Gastroesophageal sphincter (tissue), 3 donors: ENCODE data around the gene PRKG1.

ENCODE experiments used
- CTCF ChIP-seq, 4 experiments: fragments of 200-600 bp in 2 of 4; fragments of 450-650 bp in 2 of 4; sonication (generic) in 1 of 4; IDR thresholded peaks; one replicate each; pipeline ENCODE4 v1.5.1; 2017 to 2019; ENCODE audit warnings: antibody characterized with exemption in 4 of 4, mild to moderate bottlenecking in 2 of 4, moderate library complexity in 2 of 4
- EP300 ChIP-seq: sonication (generic); formaldehyde crosslinking; IDR thresholded peaks from one replicate; pipeline ENCODE4 v1.6.1; 2017; ENCODE audit warnings: antibody characterized with exemption, mild to moderate bottlenecking
- POLR2A ChIP-seq, 2 donors: fragments of 450-650 bp; IDR thresholded peaks; one replicate each; pipeline ENCODE4 v1.6.1; 2017; ENCODE audit warnings: antibody characterized with exemption in 2 of 2, mild to moderate bottlenecking in 2 of 2, moderate library complexity in 1 of 2
- POLR2AphosphoS5 ChIP-seq: sonication (generic); formaldehyde crosslinking; IDR thresholded peaks from one replicate; pipeline ENCODE4 v1.6.1; 2017; ENCODE audit warnings: antibody characterized with exemption

- TF ChIP-seq CTCF (IDR thresholded peaks at IDR 0.05) (no peak), EP300 (no peak), POLR2AphosphoS5 (no peak), POLR2A (IDR thresholded peaks at IDR 0.05) (no peak)
Measured at GRCh38 chr10:51900180-51900579, 825.9 kb downstream of the PRKG1 start.
